GM12892 (cell line): ENCODE measurements around the gene CEP104.

Experiments used
- POLR2A ChIP-seq: IDR thresholded peaks from 2 replicates; pipeline ENCODE4 v1.6.1; 2011; ENCODE audit warnings: low read depth, low read length, control low read depth
- POLR2AphosphoS5 ChIP-seq: IDR thresholded peaks from 2 replicates; pipeline ENCODE4 v1.6.1; 2011; ENCODE audit warnings: low read depth, low read length, control low read depth
- TAF1 ChIP-seq: IDR thresholded peaks from 2 replicates; pipeline ENCODE4 v1.6.1; 2011; ENCODE audit warnings: low read depth, mild to moderate bottlenecking, control low read depth, low read length, borderline replicate concordance

GRCh38 chr1:3821004-3821403, 36.0 kb downstream of the CEP104 start:
- no peak for TF ChIP-seq POLR2A
- no peak for TF ChIP-seq POLR2AphosphoS5
- TF ChIP-seq TAF1 = no peak
